ENCODE results near the gene SPRR4.
"Not testable (repeated sequence)": the region's sequence is repeated elsewhere in the genome, so short reads cannot be mapped to it uniquely, and the experiment has no call there.

Gene SPRR4

GRCh38 chr1:152999818-153000217 lies 29.4 kb downstream of the SPRR4 start:
- intact Hi-C loops (cut with DNase I), result no loop called here
- DNase-seq, result no peak

GRCh38 chr1:153000294-153000693 lies 29.8 kb downstream of the SPRR4 start:
- intact Hi-C loops (cut with DNase I), result no loop called here
- DNase-seq, result no peak

GRCh38 chr1:153001382-153001781 lies 30.9 kb downstream of the SPRR4 start, which contains the start of gene SPRR3:
Gene SPRR3 (plus strand): TSS chr1:153001749. CDS start chr1:153003021, 1,272 bp downstream.
- intact Hi-C loops (cut with DNase I), result no loop called here
- no peak for DNase-seq

- DNase-seq; intact Hi-C loops (cut with DNase I): not testable (repeated sequence)
Observed at GRCh38 chr1:153011235-153011758, 40.8 kb downstream of the SPRR4 start.

GRCh38 chr1:153021829-153022228 lies 51.4 kb downstream of the SPRR4 start:
- DNase-seq; intact Hi-C loops (cut with DNase I): not testable (repeated sequence)
